Muscle of leg (tissue), 11 donors: Measurements from ENCODE around the gene NOL4. TPM values are rescaled to one million over a fixed set of nuclear protein-coding genes. Genes with fewer than 3 reads are reported as not detected.

Experiments
- DNase-seq: peaks from one replicate; pipeline ENCODE4 v3.0.0; 2013
- H3K27ac ChIP-seq: one replicate; pipeline ENCODE4 v1.5.1; 2013; ENCODE audit warnings: mild to moderate bottlenecking, low read length, control low read depth
- H3K27me3 ChIP-seq: one replicate; pipeline ENCODE4 v1.6.1; 2013; ENCODE audit warnings: low read length; ENCODE audit not compliant: control insufficient read depth, insufficient read depth
- H3K36me3 ChIP-seq: one replicate; pipeline ENCODE4 v1.6.1; 2013; ENCODE audit warnings: low read length; ENCODE audit not compliant: control insufficient read depth, insufficient read depth
- H3K4me1 ChIP-seq: one replicate; pipeline ENCODE4 v1.6.1; 2013; ENCODE audit warnings: low read length; ENCODE audit not compliant: control insufficient read depth, insufficient read depth
- H3K4me3 ChIP-seq: one replicate; pipeline ENCODE4 v1.5.1; 2013; ENCODE audit warnings: low read length, control low read depth
- H3K9me3 ChIP-seq: replicated peaks from 2 replicates; pipeline ENCODE4 v1.6.1; 2013; ENCODE audit warnings: low read depth, low read length; ENCODE audit not compliant: control insufficient read depth
- WGBS: methylation state at CpG from one replicate; pipeline ENCODE4 v1.1.5; 2013; ENCODE audit warnings: missing lambda C conversion rate; ENCODE audit not compliant: insufficient coverage; 5-methylcytosine and 5-hydroxymethylcytosine counted together
- polyA plus RNA-seq, 8 donors: library from polyadenylated mRNA; unstranded; fragments of 120-200 nt; gene quantifications; one replicate each; pipeline versions ENCODE4 v1.2.1 to v1.2.3, GENCODE V29; 2013; ENCODE audit warnings: inconsistent platforms in 1 of 8, low replicate concordance in 1 of 8; ENCODE audit not compliant: insufficient read length in 8 of 8, insufficient read depth in 1 of 8
- total RNA-seq: library from RNA; stranded (reverse); fragments of 120-200 nt; gene quantifications from one replicate; pipeline ENCODE4 v1.2.4, GENCODE V29; 2013

The NOL4 gene
- total and polyA plus RNA-seq, 9 donors, result 0.05 to 0.66 (median 0.16) TPM

- Histone ChIP-seq H3K27ac (no peak overlapping the region), H3K4me3 (no peak overlapping the region), H3K9me3 (no peaks in the 10 kb centered on the region), H3K4me1 (no peaks in the 10 kb centered on the region), H3K36me3 (no peaks in the 10 kb centered on the region), H3K27me3 (no peaks in the 10 kb centered on the region)
- DNase-seq, result no peak
- no CpG with 5 or more reads among the region's 3 CpGs for WGBS
Observed at GRCh38 chr18:34194239-34194638, 30.5 kb downstream of the NOL4 start.

- DNase-seq, result peak; percentile 51
- no peaks in the 10 kb centered on the region for H3K36me3 ChIP-seq
- H3K4me3 ChIP-seq, result no peak overlapping the region
- H3K4me1 ChIP-seq, result no peaks in the 10 kb centered on the region
- no peaks in the 10 kb centered on the region for H3K27me3 ChIP-seq
- H3K27ac ChIP-seq, result no peak overlapping the region
- WGBS, result no CpG with 5 or more reads among the region's 3 CpGs
- H3K9me3 ChIP-seq, result no peaks in the 10 kb centered on the region
Observed at GRCh38 chr18:34189656-34190435, 34.9 kb downstream of the NOL4 start.
